GM23338 (cell line): ENCODE measurements around the gene CFAP97D2. TPM values are rescaled to one million over a fixed set of nuclear protein-coding genes. Genes with fewer than 3 reads are reported as not detected.

Experiments used
- ATAC-seq: fragments of 200-7000 bp; cut with Tn5 transposase; 3 replicates; pipeline ENCODE4 v1.9.1; 2020
- DNase-seq: peaks from one replicate; pipeline ENCODE4 v3.0.0-alpha.2; 2015; ENCODE audit warnings: low spot score
- H2AFZ ChIP-seq: fragments of 200-600 bp; sonication (generic); 2 replicates; pipeline ENCODE4 v1.8.0; 2016; ENCODE audit warnings: antibody characterized with exemption, mild to moderate bottlenecking, moderate library complexity
- H3F3A ChIP-seq: fragments of 200-600 bp; sonication (generic); replicated peaks from 2 replicates; pipeline ENCODE4 v1.8.0; 2017; ENCODE audit warnings: antibody characterized with exemption, mixed run types, low read depth
- H3K27ac ChIP-seq: fragments of 200-600 bp; sonication (generic); 2 replicates; pipeline ENCODE4 v1.6.1; 2016; ENCODE audit warnings: low read depth
- H3K27me3 ChIP-seq: fragments of 200-600 bp; sonication (generic); 2 replicates; pipeline ENCODE4 v1.8.0; 2016; ENCODE audit warnings: mild to moderate bottlenecking, mixed run types, moderate library complexity; ENCODE audit not compliant: insufficient read depth
- H3K36me3 ChIP-seq: fragments of 200-600 bp; sonication (generic); 2 replicates; pipeline ENCODE4 v1.8.0; 2016; ENCODE audit warnings: mild to moderate bottlenecking; ENCODE audit not compliant: insufficient read depth
- H3K4me1 ChIP-seq: fragments of 200-600 bp; sonication (generic); 2 replicates; pipeline ENCODE4 v1.8.0; 2016; ENCODE audit warnings: mild to moderate bottlenecking, moderate library complexity; ENCODE audit not compliant: insufficient read depth
- H3K4me2 ChIP-seq: fragments of 200-600 bp; sonication (generic); 2 replicates; pipeline ENCODE4 v1.7.1; 2017; ENCODE audit warnings: mixed run types
- H3K4me3 ChIP-seq: fragments of 200-600 bp; sonication (generic); 2 replicates; pipeline ENCODE4 v1.6.1; 2016; ENCODE audit warnings: mixed run types
- H3K79me2 ChIP-seq: fragments of 200-600 bp; sonication (generic); replicated peaks from 2 replicates; pipeline ENCODE4 v1.8.0; 2017; ENCODE audit warnings: mild to moderate bottlenecking; ENCODE audit not compliant: insufficient read depth
- H3K9me2 ChIP-seq: fragments of 200-600 bp; sonication (generic); 2 replicates; pipeline ENCODE4 v1.8.0; 2017; ENCODE audit not compliant: insufficient read depth
- H4K20me1 ChIP-seq: fragments of 200-600 bp; sonication (generic); replicated peaks from 2 replicates; pipeline ENCODE4 v1.8.0; 2017; ENCODE audit warnings: mild to moderate bottlenecking; ENCODE audit not compliant: insufficient read depth
- H3K27ac Mint-ChIP-seq: 2 replicates; pipeline ENCODE4 v1.8.0; 2020; ENCODE audit warnings: inconsistent platforms, mild to moderate bottlenecking, moderate library complexity, mixed read lengths
- H3K27me3 Mint-ChIP-seq: 3 replicates; pipeline ENCODE4 v1.8.0; 2022; ENCODE audit warnings: low read depth, mild to moderate bottlenecking, moderate library complexity, mixed read lengths, inconsistent platforms; ENCODE audit not compliant: insufficient read depth, poor library complexity
- H3K36me3 Mint-ChIP-seq: 3 replicates; pipeline ENCODE4 v1.8.0; 2021; ENCODE audit warnings: low read depth, mild to moderate bottlenecking, inconsistent platforms, moderate library complexity, mixed read lengths
- H3K4me1 Mint-ChIP-seq: 3 replicates; pipeline ENCODE4 v1.8.0; 2020; ENCODE audit warnings: mild to moderate bottlenecking, inconsistent platforms, mixed read lengths
- H3K4me3 Mint-ChIP-seq: 3 replicates; pipeline ENCODE4 v1.8.0; 2021; ENCODE audit warnings: moderate library complexity, mild to moderate bottlenecking, inconsistent platforms, mixed read lengths
- H3K9me3 Mint-ChIP-seq: 3 replicates; pipeline ENCODE4 v1.8.0; 2020; ENCODE audit warnings: moderate library complexity, mild to moderate bottlenecking, inconsistent platforms, mixed read lengths
- CREB1 ChIP-seq: fragments of 250-450 bp; sonication (Bioruptor Pico); IDR thresholded peaks from 2 replicates; pipeline ENCODE4 v1.5.0; 2020; ENCODE audit warnings: low read depth, mild to moderate bottlenecking, moderate library complexity
- EZH2 ChIP-seq: fragments of 200-600 bp; sonication (generic); IDR thresholded peaks from one replicate; pipeline ENCODE4 v1.8.0; 2017; ENCODE audit warnings: antibody characterized with exemption, mild to moderate bottlenecking, low read depth; ENCODE audit not compliant: unreplicated experiment
- EZH2phosphoT487 ChIP-seq: fragments of 200-600 bp; sonication (generic); IDR thresholded peaks from one replicate; pipeline ENCODE4 v1.8.1; 2018; ENCODE audit warnings: antibody characterized with exemption; ENCODE audit not compliant: unreplicated experiment
- JUNB ChIP-seq: IDR thresholded peaks from one replicate; pipeline ENCODE4 v1.6.1; 2016; ENCODE audit warnings: antibody characterized with exemption; ENCODE audit not compliant: unreplicated experiment
- POLR2AphosphoS5 ChIP-seq: IDR thresholded peaks from 2 replicates; pipeline ENCODE4 v1.6.1; 2016; ENCODE audit warnings: antibody characterized with exemption, low read depth
- polyA plus RNA-seq: library from polyadenylated mRNA; unstranded; fragments of >200 nt; fragmentation: Nextera tagmentation; extraction: Ambion mirVana; gene quantifications from 2 replicates; pipeline ENCODE4 v1.2.1, GENCODE V29; 2016
- total RNA-seq: library from RNA; depleted of rRNA; stranded (reverse); fragments of >200 nt; shearing (Covaris generic); gene quantifications from 2 replicates; pipeline ENCODE4 v1.2.3, GENCODE V29; 2014
- TF ChIP-seq, protein P1 (sequence below): fragments of 250-450 bp; sonication (Bioruptor Pico); IDR thresholded peaks from 2 replicates; pipeline ENCODE4 v1.5.0; 2020; ENCODE audit warnings: mild to moderate bottlenecking, moderate library complexity
- TF ChIP-seq, protein P2 (sequence below): IDR thresholded peaks from one replicate; pipeline ENCODE4 v1.6.1; 2018; ENCODE audit warnings: antibody characterized with exemption; ENCODE audit not compliant: unreplicated experiment
- TF ChIP-seq, protein P3 (sequence below), 2 experiments: fragments of 200-600 bp in 1 of 2; sonication (generic) in 1 of 2; conservative IDR thresholded peaks; 2 replicates each; pipeline versions ENCODE4 v1.5.1 to v1.6.1; 2016 to 2017; ENCODE audit warnings: antibody characterized with exemption in 2 of 2, low read depth in 2 of 2, mild to moderate bottlenecking in 2 of 2, moderate library complexity in 1 of 2

The CFAP97D2 gene
- total and polyA plus RNA-seq, 2 experiments from 2014 or later, result not detected

DNA sequence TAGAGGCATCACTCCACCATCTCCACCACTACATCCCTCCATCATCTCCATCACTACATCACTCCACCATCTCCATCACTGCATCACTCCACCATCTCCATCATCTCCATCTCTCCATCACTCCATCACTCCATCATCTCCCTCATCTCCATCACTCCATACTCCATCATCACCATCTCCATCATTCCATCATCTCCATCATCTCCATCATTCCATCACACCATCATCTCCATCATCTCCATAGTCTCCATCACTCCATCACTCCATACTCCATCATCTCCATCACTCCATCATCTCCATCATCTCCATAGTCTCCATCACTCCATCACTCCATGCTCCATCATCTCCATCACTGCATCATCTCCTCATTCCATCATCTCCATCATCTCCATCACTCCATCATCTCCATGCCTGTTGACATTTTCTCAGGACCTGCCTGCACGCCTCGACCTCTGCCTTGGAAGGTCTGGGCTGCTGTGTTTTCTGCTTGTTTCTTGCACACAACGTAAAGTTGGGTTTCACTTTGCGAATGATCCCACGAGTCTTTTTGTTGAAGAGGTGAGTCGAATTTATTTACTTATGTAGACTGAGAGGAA, 25.5 kb upstream of the CFAP97D2 start (continued):
- TF ChIP-seq, protein P1, sequence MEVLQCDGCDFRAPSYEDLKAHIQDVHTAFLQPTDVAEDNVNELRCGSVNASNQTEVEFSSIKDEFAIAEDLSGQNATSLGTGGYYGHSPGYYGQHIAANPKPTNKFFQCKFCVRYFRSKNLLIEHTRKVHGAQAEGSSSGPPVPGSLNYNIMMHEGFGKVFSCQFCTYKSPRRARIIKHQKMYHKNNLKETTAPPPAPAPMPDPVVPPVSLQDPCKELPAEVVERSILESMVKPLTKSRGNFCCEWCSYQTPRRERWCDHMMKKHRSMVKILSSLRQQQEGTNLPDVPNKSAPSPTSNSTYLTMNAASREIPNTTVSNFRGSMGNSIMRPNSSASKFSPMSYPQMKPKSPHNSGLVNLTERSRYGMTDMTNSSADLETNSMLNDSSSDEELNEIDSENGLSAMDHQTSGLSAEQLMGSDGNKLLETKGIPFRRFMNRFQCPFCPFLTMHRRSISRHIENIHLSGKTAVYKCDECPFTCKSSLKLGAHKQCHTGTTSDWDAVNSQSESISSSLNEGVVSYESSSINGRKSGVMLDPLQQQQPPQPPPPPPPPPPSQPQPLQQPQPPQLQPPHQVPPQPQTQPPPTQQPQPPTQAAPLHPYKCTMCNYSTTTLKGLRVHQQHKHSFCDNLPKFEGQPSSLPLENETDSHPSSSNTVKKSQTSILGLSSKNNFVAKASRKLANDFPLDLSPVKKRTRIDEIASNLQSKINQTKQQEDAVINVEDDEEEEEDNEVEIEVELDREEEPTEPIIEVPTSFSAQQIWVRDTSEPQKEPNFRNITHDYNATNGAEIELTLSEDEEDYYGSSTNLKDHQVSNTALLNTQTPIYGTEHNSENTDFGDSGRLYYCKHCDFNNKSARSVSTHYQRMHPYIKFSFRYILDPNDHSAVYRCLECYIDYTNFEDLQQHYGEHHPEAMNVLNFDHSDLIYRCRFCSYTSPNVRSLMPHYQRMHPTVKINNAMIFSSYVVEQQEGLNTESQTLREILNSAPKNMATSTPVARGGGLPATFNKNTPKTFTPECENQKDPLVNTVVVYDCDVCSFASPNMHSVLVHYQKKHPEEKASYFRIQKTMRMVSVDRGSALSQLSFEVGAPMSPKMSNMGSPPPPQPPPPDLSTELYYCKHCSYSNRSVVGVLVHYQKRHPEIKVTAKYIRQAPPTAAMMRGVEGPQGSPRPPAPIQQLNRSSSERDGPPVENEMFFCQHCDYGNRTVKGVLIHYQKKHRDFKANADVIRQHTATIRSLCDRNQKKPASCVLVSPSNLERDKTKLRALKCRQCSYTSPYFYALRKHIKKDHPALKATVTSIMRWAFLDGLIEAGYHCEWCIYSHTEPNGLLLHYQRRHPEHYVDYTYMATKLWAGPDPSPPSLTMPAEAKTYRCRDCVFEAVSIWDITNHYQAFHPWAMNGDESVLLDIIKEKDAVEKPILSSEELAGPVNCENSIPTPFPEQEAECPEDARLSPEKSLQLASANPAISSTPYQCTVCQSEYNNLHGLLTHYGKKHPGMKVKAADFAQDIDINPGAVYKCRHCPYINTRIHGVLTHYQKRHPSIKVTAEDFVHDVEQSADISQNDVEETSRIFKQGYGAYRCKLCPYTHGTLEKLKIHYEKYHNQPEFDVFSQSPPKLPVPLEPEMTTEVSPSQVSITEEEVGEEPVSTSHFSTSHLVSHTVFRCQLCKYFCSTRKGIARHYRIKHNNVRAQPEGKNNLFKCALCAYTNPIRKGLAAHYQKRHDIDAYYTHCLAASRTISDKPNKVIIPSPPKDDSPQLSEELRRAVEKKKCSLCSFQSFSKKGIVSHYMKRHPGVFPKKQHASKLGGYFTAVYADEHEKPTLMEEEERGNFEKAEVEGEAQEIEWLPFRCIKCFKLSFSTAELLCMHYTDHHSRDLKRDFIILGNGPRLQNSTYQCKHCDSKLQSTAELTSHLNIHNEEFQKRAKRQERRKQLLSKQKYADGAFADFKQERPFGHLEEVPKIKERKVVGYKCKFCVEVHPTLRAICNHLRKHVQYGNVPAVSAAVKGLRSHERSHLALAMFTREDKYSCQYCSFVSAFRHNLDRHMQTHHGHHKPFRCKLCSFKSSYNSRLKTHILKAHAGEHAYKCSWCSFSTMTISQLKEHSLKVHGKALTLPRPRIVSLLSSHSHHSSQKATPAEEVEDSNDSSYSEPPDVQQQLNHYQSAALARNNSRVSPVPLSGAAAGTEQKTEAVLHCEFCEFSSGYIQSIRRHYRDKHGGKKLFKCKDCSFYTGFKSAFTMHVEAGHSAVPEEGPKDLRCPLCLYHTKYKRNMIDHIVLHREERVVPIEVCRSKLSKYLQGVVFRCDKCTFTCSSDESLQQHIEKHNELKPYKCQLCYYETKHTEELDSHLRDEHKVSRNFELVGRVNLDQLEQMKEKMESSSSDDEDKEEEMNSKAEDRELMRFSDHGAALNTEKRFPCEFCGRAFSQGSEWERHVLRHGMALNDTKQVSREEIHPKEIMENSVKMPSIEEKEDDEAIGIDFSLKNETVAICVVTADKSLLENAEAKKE (CRISPR knock-in tag), result no peak
- TF ChIP-seq JUNB, result no peak
- TF ChIP-seq, protein P2, sequence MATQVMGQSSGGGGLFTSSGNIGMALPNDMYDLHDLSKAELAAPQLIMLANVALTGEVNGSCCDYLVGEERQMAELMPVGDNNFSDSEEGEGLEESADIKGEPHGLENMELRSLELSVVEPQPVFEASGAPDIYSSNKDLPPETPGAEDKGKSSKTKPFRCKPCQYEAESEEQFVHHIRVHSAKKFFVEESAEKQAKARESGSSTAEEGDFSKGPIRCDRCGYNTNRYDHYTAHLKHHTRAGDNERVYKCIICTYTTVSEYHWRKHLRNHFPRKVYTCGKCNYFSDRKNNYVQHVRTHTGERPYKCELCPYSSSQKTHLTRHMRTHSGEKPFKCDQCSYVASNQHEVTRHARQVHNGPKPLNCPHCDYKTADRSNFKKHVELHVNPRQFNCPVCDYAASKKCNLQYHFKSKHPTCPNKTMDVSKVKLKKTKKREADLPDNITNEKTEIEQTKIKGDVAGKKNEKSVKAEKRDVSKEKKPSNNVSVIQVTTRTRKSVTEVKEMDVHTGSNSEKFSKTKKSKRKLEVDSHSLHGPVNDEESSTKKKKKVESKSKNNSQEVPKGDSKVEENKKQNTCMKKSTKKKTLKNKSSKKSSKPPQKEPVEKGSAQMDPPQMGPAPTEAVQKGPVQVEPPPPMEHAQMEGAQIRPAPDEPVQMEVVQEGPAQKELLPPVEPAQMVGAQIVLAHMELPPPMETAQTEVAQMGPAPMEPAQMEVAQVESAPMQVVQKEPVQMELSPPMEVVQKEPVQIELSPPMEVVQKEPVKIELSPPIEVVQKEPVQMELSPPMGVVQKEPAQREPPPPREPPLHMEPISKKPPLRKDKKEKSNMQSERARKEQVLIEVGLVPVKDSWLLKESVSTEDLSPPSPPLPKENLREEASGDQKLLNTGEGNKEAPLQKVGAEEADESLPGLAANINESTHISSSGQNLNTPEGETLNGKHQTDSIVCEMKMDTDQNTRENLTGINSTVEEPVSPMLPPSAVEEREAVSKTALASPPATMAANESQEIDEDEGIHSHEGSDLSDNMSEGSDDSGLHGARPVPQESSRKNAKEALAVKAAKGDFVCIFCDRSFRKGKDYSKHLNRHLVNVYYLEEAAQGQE, result no peak
- TF ChIP-seq POLR2AphosphoS5, result no peak
- TF ChIP-seq EZH2phosphoT487, result no peak

DNA sequence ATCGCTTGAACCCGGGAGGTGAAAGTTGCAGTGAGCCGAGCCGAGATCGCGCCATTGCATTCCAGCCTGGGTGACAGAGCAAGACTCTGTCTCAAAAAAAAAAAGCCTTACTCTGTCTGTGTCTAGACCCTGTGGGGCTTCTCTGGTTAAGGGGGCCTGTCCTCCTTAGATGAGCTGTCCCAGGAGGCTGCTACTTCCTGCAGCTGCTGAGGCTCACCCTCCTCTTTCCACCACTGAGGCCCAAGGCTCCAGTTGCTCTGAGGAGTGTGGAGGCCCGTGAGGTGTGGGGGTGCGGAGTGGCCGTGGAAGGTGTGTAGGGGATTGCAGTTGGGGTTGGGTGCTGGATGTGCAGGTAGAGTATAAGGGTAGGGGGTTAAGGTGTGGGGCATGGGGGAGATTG, 24.6 kb upstream of the CFAP97D2 start:
- no peaks in the 10 kb centered on the region for H3K27me3 ChIP-seq
- no peaks in the 10 kb centered on the region; the same call in 2 of the 3 replicates for H3K36me3 Mint-ChIP-seq
- peaks cover 7% of the 10 kb centered on the region; the same call in 1 of the 2 replicates for H3K9me2 ChIP-seq
- no peaks in the 10 kb centered on the region for H3F3A ChIP-seq
- no peak overlapping the region for H3K4me3 ChIP-seq
- DNase-seq (no peak), ATAC-seq (no peak)
- peaks cover 6% of the 10 kb centered on the region; the same call in 2 of the 3 replicates for H3K4me1 Mint-ChIP-seq
- no peaks in the 10 kb centered on the region for H4K20me1 ChIP-seq
- H3K4me3 Mint-ChIP-seq, result no peak overlapping the region
- no peak overlapping the region for H2AFZ ChIP-seq
- no peak overlapping the region for H3K27ac Mint-ChIP-seq
- peaks cover 5% of the 10 kb centered on the region for H3K27me3 Mint-ChIP-seq
- H3K79me2 ChIP-seq, result no peaks in the 10 kb centered on the region
- no peaks in the 10 kb centered on the region for H3K36me3 ChIP-seq
- no peak overlapping the region for H3K27ac ChIP-seq
- H3K4me1 ChIP-seq, result no peaks in the 10 kb centered on the region
- no peak overlapping the region for H3K4me2 ChIP-seq
- peaks cover 5% of the 10 kb centered on the region; the same call in 1 of the 3 replicates for H3K9me3 Mint-ChIP-seq
- TF ChIP-seq, protein P3, sequence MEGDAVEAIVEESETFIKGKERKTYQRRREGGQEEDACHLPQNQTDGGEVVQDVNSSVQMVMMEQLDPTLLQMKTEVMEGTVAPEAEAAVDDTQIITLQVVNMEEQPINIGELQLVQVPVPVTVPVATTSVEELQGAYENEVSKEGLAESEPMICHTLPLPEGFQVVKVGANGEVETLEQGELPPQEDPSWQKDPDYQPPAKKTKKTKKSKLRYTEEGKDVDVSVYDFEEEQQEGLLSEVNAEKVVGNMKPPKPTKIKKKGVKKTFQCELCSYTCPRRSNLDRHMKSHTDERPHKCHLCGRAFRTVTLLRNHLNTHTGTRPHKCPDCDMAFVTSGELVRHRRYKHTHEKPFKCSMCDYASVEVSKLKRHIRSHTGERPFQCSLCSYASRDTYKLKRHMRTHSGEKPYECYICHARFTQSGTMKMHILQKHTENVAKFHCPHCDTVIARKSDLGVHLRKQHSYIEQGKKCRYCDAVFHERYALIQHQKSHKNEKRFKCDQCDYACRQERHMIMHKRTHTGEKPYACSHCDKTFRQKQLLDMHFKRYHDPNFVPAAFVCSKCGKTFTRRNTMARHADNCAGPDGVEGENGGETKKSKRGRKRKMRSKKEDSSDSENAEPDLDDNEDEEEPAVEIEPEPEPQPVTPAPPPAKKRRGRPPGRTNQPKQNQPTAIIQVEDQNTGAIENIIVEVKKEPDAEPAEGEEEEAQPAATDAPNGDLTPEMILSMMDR (conservative IDR thresholded peaks at IDR 0.05; ENCODE audit: low read depth in 2 of 2), result no peak
- TF ChIP-seq EZH2phosphoT487 (no peak), EZH2 (no peak), POLR2AphosphoS5 (no peak), CREB1 (CRISPR knock-in tag) (no peak)
- TF ChIP-seq, protein P2, result no peak
